ENCODE results near the gene CGB7.

GRCh38 chr19:49059053-49059452 is 1.5 kb upstream of the CGB7 start:
- TF ChIP-seq ZZZ3 (IDR thresholded peaks at IDR 0.05; ENCODE audit: control insufficient read depth, insufficient read length, low read depth) (no peak), BRCA1 (IDR thresholded peaks at IDR 0.05; ENCODE audit: low read depth, low read length) (no peak), YY1 (IDR thresholded peaks at IDR 0.05; ENCODE audit: low read depth, low read length) (no peak)
- TF ChIP-seq, protein P1, sequence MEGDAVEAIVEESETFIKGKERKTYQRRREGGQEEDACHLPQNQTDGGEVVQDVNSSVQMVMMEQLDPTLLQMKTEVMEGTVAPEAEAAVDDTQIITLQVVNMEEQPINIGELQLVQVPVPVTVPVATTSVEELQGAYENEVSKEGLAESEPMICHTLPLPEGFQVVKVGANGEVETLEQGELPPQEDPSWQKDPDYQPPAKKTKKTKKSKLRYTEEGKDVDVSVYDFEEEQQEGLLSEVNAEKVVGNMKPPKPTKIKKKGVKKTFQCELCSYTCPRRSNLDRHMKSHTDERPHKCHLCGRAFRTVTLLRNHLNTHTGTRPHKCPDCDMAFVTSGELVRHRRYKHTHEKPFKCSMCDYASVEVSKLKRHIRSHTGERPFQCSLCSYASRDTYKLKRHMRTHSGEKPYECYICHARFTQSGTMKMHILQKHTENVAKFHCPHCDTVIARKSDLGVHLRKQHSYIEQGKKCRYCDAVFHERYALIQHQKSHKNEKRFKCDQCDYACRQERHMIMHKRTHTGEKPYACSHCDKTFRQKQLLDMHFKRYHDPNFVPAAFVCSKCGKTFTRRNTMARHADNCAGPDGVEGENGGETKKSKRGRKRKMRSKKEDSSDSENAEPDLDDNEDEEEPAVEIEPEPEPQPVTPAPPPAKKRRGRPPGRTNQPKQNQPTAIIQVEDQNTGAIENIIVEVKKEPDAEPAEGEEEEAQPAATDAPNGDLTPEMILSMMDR (IDR thresholded peaks at IDR 0.05 in 2 of 3, conservative IDR thresholded peaks at IDR 0.05 in 1 of 3; ENCODE audit: control insufficient read depth in 2 of 3, extremely low read depth in 1 of 3, insufficient read depth in 1 of 3, low read depth in 3 of 3, low read length in 3 of 3), result no peak

All from GM12878 (cell line).